ENCODE data around the gene WDSUB1.

The WDSUB1 gene

DNA sequence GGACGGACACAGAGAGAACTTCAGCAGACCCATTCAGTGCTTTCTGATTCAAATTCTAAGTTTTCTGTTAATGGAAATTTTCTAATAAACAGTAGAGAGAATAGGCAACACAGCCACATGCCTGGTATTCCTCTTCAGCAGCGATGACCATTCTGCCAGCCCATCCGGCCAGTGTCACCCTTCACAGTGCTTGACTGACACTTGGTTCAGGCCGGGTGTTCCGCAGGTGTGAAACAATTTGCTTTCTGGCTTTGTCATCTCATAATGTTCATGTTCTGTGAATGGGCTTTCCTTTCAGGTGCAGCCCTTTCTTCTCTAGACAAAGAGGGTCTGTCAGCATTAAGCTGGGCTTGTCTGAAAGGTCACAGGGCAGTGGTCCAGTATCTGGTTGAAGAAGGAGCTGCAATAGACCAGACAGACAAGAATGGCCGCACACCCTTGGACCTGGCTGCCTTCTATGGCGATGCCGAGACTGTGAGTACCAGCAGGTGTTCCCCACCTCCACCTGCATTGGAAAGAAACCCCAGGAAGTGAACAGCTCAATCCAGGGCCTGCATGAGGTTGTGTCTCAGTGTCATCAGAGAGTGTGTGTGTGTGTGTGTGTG, 67.0 kb downstream of the WDSUB1 start:
- no peak for DNase-seq

DNA sequence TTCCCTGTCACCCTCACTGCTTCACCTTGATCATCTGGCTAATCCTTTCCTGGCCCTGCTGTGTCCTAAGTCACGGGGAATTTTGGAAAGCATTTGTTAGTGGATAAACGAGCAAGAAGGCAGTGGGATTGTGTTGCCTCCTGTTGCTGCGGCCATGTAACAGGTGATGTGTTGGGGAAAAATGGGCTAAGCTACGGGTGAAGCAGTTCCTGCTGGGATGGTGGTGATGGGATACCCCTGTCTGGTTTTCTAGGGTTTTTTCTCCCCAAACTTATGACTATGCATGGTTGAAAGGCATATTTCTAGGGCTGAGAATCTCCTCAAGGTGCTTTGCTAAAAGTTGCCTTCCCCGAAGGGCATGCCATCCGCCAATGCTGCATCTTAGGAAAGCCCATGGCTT, 68.1 kb downstream of the WDSUB1 start:
- DNase-seq, result no peak

DNA sequence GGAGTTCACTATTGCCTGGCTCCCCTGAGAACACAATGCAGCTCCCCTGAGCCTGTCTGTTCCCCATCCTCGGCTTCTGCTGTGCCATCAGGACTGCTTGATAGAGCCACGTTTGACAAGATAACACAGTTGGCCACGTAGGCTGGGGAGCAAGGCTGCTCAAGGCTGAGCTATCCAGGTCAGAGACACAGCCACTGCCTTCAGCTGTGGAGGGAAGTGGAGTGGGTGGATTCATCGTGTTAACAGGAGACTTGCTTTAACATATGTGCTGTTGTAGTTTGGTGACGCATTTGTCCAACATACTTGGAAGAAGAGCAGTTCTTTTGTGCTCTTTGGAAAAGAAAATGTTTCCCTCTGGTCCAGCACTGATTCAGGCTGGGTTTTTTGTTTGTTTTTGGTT, 68.8 kb downstream of the WDSUB1 start:
- no peak for DNase-seq

DNA sequence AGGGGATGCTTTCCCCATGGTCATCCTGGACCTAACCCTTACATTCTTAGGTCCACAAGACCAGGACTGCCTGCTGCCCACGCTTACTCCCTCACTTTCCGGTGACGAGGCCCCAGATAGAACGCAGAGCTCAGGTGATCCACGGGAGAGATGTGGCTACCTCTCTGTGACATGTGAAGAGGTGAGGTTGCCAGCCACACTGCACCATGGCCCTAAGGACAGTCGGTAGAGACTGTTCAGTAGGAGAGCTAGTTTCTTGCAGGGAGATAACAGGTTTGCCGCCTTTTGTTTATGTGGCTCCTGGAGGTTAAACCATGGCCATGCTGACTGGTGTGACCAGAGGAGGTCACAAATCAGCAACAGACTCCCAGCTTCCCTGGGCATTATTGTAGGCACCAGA, 71.4 kb downstream of the WDSUB1 start:
- no peak for DNase-seq

DNA sequence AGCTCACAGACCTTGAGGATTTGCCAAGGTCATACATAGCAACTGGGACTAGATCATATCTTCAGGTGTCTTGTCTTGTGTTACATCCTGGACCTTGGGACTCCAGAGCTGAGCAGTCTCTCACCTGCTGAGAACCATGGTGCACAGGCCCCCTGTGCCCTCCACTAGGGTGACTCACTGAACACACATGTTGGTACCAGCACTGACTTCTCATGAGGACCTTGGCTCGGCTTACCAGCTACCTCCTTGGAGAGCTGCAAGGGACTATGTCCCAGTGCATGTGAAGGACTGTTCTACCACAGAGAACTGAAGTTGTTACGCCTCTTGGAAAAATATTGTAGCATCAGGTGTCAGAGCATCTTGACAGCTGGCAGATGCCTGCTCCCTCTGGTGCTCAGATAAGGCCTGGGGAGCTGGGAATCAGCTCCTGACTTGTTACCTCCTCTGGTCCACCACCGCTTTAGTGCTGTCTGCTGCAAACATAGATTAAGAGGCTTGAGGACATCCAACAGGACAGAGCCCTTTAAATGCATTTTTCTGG, 72.1 kb downstream of the WDSUB1 start:
- no peak for DNase-seq

DNA sequence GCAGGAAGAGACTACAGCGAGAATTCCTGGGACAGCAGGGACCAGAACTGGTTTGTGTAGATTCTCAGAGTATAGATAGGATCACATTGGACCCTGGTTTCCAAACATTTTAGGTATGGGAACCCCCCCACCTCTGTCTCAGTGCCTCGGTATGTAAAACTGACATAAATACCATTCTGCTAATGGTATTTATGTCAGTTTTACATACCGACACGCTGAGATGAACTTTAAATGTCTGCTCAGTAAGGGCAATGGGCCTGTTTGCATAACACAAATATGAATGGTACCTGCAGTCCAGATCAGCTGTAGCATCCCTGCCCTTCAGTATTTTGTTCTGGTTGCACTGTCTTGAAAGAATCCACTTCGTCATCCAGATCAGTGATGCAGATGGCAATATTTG, 73.2 kb downstream of the WDSUB1 start:
- no peak for DNase-seq

DNA sequence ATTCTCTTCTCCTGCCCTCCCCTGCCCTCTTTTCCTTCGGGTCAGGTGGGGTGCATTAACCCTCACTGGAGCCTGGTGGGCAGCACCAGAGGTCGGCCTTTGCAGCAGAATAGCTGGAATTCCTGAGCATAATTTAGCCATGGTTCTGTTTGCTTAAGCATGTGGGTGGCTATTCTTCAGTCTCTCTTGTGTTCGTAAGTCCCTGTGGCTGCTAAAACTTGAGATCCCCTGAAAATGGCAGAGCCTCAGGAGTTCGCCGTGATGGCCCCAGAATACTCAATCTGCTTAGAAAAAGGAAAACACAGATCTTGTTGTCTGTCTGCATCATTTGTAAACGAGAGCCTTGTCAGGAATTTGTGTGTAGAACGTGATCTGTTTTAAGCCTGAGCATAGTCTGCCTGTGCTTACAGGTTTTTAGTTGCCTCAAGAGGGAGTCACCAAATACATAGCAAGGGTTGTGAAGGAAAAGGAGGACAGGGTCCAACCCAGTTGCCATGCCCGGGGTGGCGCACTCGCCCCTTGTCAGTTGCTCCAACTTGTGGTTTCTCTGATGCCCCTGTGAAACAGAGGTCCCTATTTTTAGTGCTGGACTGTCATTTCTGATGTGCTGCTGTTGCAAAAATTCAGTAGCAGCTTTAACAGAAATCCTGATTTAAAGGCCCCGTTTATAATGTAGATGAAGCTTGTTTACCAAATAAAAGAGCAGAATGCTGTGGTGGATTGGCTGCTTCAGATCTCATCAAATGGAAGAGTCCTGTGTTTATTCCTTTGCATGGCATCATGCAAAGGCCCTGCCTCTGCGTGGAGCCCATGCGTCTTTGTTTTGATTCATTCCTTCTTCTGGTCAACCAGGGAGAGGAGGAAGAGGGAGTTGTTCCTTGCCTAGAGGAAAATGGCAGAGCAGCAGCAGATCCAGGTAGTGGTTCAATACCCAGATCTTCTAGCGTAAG, 74.8 kb downstream of the WDSUB1 start:
- DNase-seq, result no peak

DNA sequence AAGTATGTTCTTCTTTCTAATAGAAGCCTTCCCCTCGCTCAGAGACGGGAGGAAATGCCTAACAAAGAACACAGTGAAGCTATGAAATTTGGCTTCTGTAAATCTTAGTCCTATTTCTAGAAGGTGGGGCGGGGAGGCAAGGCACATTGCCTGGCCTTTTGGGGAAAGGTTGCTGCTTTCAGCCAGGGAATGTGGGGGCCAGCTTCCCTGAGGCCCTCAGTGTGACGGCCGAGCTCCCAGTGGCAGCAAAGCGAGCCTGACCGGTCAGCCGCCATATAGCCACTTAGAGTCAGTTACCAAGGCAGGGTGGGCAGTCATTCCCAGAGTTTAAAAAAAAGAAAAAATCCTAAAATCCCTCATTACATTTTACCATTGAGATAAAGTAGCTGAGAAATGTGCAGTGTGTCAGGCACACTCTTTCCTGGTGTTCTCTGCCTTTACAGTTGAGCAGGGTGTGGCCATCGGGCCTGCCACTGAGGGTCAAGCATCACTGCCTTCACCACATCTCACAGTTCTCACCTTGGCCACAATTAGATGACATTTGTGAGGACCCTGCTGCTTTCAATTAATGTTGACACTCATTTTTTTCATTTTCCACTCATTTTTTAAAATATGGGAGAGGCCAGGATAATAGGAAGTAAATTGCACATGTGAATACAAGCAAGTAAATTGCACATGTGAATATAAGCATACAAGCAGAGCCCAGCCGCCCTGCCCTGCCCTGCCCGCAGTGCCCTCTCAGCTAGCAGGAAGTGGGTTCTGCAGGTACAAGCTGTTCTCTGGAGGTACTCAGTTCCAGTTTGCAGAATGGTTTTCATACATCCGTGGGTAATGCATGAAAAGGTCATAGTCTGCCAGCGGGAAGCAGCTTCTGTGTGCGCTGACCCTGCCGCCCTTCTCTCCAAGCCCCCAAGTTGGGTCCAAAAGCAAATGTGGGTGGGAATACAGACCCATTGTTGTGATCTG, 76.9 kb downstream of the WDSUB1 start:
- DNase-seq, result no peak

DNA sequence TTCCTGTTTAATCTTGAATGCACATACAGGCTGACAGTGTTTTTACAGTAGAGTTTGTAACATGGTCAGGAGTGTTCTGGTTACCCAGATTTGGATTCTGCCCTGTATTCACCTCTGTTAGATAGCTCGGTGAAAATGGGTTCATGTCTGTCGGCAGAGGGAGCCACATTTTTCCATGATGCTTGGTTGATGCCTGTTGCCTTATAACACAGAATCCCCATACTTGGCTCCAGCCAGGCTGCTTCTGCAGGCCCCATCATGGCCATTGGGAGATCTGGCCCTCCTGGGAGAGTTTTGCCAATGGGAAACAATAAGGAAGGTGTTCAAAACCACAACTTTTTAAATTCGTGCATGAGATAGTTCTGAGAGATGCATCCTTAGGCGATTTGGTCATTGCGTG, 78.1 kb downstream of the WDSUB1 start:
- DNase-seq, result no peak

DNA sequence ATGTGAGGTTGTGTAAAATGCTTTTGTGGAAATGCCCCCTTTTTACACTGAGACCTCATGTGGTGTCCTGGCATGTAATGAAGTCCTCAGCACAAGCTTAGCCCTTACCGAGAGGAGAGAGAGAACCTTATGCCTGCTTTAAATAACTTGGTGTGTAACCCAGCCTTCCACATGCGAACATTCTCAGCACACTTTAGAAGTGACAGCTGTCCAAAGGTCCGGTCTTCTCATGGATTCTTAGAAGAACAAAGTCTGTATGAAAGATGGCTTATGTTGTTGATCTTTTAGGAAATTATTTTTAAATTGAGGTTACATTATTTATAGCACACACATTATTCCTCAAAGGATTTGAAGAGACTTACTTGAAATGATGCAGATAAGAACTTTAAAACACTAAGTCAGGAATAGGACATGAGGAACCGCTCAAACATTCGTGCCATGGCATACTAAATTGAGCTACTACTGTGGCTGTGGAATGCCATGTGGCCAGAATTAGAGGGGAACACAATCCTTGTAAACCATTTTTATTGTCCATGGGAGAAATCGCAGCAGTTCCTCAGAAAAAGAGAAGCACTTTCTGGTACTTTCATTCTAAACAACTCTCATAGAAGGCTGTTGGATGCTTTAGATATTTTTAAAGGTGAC, 79.6 kb downstream of the WDSUB1 start:
- no peak for DNase-seq

DNA sequence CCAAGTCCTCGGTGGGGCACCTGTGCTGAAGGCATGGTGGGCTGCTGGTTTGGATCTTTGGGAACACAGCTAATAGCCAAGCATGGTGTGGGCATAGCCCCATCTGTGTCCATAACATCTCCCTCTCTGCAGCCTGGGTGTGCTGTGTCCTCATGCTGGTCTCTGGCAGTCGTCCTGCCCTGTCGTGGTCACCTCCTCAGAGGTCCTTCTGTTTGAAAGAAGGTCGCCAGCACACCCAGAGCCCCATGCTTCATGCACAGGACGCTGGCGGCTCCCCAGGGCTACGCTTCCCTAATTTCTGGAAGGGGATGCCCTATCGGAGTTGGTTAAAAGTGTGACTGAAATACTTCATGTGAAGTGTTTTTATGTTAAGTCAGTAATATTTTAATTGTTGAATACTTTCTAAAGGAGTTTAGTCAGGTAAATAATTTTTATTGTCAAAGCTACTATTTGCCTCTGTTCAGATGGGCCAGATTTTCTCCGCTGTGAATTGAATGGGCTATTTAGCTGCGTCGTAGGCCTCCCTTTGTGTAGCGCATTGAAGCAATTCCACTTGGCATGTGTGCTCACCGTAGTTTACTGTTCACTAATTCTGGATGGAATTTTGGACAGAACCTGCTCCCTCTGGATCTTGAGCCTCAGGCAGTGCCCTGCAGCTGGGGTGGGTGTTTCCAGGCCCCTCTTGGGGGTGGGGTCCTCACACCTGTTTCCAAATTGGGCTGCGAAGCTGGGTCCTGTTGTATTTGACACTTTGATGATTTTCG, 81.9 kb downstream of the WDSUB1 start:
- DNase-seq, result no peak

DNA sequence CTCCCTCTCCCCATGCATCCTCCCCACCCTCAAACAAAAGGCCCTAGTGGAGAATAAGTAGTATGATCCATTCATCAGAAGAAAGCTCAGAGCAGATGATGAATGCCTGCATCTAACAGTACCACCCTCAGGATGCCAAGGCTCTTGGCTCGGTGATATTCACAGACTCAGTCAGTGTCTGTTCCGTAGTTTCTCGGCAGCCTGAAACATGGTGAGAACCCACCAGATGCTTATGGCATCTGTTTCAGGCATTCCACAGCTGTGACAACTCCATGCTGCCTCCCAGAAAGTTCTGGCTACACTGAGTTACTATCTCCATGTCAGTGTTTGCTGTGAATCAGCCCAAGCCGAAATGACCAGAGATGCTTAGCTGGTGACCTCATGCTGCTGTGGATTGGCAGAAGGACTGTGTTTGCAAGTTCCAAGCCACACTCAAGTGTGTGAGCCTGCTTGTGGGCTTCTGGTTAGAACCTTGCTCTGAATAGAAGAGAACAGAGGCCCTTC, 83.9 kb downstream of the WDSUB1 start:
- no peak for DNase-seq

DNA sequence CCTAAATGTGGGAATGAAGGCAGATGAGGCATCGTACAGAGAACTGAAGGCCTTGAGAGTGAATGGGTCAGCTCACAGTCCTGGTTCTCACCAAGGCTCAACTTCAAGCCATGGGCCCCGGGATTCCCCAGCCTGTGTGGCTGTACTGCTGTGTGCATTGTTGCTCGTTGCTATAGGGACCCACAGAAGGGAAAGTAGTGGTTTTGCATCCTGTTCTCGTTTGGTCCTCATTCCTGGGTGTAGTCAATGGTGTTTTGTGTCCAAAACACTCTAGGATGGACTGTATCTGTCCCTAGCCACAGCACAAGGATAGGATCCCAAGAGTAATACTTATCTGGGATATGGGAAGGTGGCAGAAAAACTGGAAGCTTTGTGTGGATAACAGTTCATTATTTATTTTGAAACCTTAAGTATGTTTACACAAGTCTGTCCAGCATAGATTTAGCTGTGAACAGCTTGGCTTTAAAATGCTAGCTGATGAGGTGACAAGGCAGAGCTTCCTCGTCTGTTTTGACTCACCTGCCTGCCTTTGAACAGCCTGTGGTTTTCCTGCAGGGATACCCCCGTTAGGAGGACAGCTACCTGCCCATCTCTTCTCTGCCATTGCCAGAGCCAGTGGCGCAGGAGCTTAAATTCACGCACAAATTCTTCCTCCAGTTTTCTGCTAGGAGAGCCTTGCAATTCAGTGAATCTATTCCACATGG, 85.0 kb downstream of the WDSUB1 start:
- no peak for DNase-seq

DNA sequence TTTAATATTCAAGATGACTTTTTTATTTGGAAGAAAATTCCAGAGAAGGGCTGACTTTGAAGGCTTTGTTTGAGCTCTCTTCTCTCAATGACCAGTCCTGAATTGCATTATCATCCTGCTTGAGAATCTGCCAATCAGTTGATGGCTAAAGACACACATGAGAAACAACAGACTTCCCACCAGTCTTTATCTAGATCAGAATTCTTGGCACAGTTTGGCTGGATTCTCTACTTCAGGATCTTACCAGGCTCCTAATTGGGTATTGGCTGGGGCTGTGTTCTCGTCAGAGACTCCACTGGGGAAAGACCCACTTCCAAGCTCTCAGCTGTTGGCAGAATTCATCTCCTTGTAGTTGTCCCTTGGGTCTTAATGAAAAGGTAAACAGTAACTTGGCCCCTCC, 86.0 kb downstream of the WDSUB1 start:
- no peak for DNase-seq

DNA sequence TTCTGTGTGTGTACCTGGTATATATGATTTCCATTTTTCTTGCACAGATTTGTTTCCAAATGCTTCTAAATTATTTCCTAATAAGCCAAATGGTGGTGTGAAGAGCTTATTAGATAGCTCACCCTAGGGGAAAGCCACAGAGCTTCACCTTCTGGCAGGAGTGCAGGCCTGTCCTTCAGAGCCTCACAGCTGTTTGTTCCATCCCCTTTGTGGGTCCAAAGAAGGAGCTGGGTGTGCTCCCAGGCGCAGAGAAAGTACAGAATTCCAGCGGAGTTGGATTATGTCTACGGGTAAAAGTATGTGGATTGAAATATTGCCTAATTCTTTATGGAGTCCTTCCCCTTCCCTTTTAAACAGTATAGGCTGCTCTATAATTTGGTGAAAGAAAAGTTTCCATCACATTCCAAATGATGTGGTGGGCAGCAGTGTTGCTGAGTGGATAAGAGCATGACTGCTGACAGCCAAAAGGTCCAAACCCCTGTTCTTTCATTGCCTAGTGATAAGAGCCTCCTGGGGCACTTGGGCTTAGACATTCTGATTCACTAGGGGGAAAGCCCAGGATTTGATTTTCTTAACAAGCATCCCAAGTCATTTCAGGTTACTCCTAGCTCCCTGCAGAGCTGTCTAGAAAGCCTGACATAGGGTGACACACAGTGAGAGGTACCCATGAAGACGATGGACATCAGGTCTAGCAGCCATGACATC, 86.6 kb downstream of the WDSUB1 start:
- DNase-seq, result no peak

DNA sequence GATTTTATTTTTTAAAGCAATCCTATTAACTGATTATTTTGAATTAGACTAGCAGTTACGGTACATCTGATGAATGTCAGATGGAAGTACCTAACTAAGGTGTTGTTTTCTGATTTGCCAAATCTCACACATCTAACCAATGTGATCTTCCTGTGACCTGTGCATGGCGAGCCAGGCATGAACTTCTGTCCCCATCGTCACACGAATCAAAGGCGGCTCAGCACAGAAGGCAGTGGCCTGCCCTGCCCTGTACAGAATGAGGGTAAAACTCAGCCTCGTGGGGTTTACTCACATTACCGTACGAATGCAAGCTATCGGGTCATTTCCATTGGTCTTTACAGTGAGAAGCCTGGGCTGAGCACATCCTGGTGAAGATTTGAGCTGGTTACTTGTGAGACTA, 87.3 kb downstream of the WDSUB1 start:
- no peak for DNase-seq

DNA sequence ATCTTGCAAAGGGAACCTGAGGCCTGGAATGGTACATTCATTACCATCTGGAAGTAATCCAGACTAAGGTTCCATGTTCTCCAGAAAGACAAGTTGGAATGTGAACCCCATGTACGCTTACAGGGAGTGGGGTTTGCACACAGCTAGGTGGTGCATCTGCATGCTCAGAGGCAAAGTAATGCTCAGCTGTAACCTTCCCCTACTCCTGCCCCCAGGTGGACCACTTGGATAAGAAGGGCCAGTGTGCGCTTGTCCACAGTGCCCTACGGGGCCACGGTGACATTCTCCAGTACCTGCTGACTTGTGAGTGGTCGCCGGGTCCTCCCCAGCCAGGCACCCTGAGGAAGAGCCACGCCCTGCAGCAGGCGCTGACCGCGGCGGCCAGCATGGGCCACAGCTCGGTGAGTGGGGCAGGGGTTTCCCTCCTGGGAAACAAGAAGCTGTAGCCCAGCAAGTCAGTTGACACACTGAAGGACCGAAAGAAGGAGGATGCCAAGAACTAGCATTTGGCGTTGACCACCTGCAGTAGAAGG, 90.0 kb downstream of the WDSUB1 start:
- no peak for DNase-seq

DNA sequence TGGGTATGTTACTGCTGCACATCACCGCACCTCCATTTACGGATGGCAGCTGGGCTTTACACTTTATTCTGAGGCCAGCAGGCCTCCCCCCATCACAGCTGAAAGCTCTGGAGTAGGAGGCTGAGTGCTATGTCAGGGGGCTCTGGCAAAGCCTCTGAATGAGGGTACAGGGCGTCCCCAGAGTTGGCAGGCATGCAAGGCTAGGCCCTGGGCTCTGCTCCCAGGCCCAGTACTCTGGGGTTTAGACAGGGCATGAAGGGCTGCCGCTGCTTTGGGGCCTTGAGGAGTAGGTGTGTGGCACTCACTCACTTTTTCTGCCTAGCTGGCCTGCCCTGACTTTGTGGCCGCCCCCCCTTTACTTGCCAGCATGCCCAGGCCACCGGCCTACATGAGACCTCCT, 90.8 kb downstream of the WDSUB1 start:
- no peak for DNase-seq

DNA sequence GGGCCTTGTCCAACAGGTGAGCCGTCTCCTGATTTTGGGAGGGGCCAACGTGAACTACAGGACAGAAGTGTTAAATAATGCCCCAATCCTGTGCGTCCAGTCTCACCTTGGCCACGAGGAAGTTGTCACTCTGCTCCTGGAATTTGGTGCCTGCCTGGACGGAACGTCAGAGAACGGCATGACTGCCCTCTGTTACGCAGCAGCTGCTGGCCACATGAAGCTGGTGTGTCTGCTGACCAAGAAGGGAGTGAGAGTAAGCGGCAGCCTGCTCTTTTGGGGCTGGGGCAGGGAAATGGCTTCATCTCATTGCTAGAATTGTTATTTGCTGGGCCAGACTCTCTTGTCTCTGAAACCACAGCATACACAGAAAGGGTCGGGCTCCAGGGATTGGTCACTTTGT, 92.3 kb downstream of the WDSUB1 start:
- DNase-seq, result no peak

DNA sequence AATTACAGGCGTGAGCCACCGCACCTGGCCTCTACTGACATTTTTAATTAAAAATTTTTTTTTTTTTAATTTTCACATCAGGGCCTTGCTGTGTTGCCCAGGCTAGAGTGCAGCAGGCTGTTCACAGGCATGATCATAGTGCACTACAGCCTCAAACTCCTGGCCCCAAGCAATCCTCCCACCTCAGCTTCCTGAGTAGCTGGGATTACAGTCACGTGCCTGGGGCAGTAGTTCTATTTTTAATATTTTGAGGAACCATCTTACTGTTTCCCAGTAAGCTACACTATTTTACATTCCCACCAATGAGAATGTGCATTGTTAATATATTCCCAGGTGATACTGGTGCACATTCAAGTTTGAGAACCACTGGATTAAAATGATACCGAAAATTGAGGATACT, 92.7 kb downstream of the WDSUB1 start:
- no peak for DNase-seq
